BLaER1 (cell line): Measurements from ENCODE around the gene HOXA1.

Experiments
- H3K27ac ChIP-seq: shearing (Covaris generic); formaldehyde crosslinking; 2 replicates; pipeline ENCODE4 v1.8.1; 2022
- H3K27me3 ChIP-seq: shearing (Covaris generic); formaldehyde crosslinking; 2 replicates; pipeline ENCODE4 v1.8.1; 2022
- H3K36me3 ChIP-seq: shearing (Covaris generic); formaldehyde crosslinking; 2 replicates; pipeline ENCODE4 v1.8.1; 2022
- H3K4me1 ChIP-seq: shearing (Covaris generic); formaldehyde crosslinking; 2 replicates; pipeline ENCODE4 v1.8.1; 2022
- H3K4me2 ChIP-seq: shearing (Covaris generic); formaldehyde crosslinking; 2 replicates; pipeline ENCODE4 v1.8.1; 2022
- H3K4me3 ChIP-seq: shearing (Covaris generic); formaldehyde crosslinking; 2 replicates; pipeline ENCODE4 v1.8.1; 2022
- H3K9ac ChIP-seq: shearing (Covaris generic); formaldehyde crosslinking; 2 replicates; pipeline ENCODE4 v1.8.1; 2022
- H3K9me3 ChIP-seq: shearing (Covaris generic); formaldehyde crosslinking; 2 replicates; pipeline ENCODE4 v1.8.1; 2022
- H4K20me1 ChIP-seq: shearing (Covaris generic); formaldehyde crosslinking; 2 replicates; pipeline ENCODE4 v1.8.1; 2022
- Cebpa-rat ChIP-seq: shearing (Covaris generic); IDR thresholded peaks from 2 replicates; pipeline ENCODE4 v1.8.1; 2022

Gene HOXA1

DNA sequence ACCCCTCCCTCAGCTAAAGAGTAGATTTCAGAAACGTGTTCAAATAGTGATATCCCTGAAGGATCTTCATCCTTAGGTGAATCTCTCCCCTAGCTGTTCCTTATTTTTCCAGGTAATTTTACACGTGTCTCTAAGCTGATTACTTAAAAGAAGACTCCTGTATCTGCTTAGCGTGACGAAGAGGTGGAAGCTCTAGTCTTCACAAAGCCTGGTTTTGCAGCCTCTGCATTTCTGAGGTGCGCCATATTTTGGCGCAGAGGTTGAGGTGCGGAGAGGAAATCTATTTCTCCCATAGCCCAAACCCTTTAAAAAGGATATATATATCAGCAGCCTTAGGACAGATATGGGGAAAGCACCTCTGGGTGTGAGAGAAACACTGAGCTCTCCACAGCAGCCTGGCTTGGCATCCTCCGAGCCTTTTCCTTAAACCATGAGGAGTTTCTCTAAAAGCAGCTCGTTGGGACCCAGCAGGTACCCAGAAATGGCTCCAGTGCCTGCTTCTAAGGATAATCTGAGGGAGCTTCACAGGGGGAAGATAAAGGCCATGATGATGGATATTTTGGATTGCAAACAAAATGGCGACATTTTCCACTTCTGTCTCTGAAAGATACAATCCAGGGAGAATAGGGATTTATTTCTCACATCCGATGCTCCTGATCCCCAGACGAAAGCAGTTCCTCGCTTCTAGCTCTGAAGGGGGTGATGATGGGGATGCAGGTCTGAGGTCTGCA, 9.7 kb upstream of the HOXA1 start:
- Histone ChIP-seq H3K27ac (no peak overlapping the region), H3K4me2 (no peak overlapping the region), H3K4me3 (no peak overlapping the region), H3K27me3 (no peaks in the 10 kb centered on the region), H3K36me3 (no peaks in the 10 kb centered on the region), H3K9ac (no peak overlapping the region), H3K9me3 (peaks cover 60% of the 10 kb centered on the region), H4K20me1 (no peaks in the 10 kb centered on the region), H3K4me1 (no peaks in the 10 kb centered on the region)
- no peak for TF ChIP-seq Cebpa-rat

DNA sequence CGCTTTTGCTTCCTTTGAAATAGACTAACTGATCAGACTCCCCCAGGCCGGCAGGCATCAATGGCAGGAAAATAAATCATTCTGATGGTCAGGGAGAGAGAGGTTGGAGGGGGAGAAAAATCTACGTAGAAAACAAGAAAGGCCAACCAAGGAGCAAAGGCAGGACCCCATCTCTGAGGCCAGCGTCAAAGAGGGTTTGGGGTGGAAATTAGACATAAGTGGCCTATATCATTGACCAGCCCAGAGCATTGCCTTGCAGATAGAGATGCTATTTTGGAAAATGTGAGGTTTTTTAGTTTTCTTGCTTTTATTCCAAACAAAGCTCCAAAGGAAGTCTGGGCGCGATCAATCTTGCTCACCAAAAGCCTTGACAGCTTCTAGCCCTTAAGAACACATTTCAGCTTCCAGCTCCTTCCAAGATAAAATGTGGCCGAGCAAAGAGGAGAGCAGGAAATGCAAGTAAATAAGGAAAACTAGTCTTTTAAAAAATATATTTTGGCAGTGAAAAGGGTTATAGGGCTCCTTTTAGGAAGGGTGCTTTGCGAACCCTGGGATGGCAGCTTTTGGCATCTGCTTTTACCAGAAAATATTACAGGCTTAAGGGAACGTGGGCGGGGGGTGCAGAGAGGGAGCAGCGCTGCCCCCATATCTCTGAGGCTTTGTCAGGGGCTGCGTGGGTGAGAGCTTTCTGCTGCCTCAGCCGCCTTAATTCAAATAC, 8.7 kb upstream of the HOXA1 start:
- Histone ChIP-seq H3K9ac (no peak overlapping the region), H3K9me3 (peaks cover 56% of the 10 kb centered on the region), H4K20me1 (no peaks in the 10 kb centered on the region), H3K4me2 (no peak overlapping the region), H3K27ac (no peak overlapping the region), H3K4me1 (no peaks in the 10 kb centered on the region), H3K4me3 (no peak overlapping the region), H3K27me3 (no peaks in the 10 kb centered on the region), H3K36me3 (no peaks in the 10 kb centered on the region)
- no peak for TF ChIP-seq Cebpa-rat

DNA sequence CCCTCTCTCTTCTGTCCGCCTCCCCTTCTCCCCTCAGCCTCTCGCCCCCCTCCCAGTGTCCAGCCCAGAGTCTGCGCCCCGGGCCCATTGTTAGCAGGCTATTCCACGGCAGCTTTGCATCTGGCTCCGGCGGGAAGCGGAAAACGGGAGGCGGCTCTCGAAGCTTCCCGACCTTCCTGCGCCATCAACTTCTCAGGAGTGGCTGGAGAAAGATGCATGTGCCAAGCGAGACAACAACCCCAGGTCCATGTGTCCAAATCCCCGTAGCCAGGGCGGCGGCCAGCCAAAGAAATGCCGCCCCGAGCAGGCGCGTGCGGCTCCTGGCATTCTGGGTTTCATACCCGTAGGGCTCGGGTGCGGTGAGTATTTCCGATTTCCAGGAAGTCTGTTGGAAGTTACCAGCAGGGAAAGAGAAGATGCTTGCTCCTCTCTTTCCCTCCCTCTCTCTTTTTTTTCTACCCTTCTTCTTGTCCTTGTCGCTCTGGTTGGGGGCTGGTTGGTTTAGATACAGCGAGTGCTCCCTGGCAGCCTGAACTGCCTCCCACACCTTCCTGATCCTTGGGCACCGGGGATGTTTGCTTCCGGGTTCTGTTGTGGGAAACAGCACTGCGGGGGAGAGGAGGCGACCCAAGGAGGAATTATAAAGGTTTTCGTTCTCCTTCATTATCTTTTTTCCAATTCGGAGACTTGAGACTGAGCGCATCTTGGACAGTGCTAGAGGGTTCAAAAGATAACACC, 7.9 kb upstream of the HOXA1 start:
- Histone ChIP-seq H3K27ac (no peak overlapping the region), H3K4me2 (no peak overlapping the region), H3K4me3 (no peak overlapping the region), H3K9ac (no peak overlapping the region), H3K36me3 (no peaks in the 10 kb centered on the region), H4K20me1 (no peaks in the 10 kb centered on the region), H3K9me3 (peaks cover 50% of the 10 kb centered on the region), H3K27me3 (peaks cover 6% of the 10 kb centered on the region; the same call in 1 of the 2 replicates), H3K4me1 (no peaks in the 10 kb centered on the region)
- no peak for TF ChIP-seq Cebpa-rat

DNA sequence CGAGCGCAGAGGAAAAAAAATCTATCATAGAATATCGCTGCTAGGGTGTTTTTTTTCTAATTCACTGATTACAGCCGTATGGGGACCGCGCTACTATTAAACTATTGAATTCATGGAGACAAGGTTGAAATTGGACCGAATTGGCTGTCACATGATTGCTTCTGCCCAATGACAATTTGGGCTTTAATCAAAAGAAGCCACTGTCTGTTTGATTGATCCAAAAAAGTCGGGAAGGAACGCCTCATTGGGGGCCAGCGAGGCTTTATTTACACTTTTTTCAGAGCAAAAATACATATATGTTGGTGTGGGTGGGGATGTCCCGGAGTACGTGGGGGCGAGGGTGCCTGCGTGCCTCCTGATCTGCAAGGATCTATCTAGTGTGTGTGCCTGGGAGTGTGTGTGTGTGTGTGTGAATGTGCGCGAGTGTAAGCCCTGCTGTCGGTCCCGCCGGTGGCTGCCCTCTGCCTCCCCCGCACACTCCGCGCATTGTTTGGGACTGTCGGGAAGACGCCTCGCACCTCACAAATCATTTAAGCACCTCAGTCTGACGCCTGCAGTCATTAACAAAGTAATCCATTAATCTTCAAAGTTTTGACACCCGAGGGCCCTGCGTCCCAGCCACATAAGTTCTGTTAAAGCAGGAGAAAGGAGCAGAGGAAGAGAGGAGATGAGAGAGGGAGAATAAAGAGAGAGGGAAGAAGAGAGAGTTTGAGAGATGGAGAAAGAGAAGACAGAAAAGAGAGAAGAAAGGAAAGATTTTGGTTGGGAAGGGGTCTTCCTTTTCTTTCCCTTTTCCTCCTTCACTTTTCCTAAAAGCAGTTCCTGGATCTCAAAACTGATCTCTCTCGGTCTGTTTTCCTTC, 7.0 kb upstream of the HOXA1 start, which contains the start of gene HOXA2:
Gene HOXA2 (minus strand): TSS at position 103 of the 862 bp plus-strand sequence. CDS start 183 bp downstream, outside the sequence.
- no peaks in the 10 kb centered on the region for H4K20me1 ChIP-seq
- no peak within 1 kb of the TSS for H3K9ac ChIP-seq
- no peak within 1 kb of the TSS for H3K4me3 ChIP-seq
- H3K4me2 ChIP-seq = no peak within 1 kb of the TSS
- no peak within 1 kb of the TSS for H3K27ac ChIP-seq
- H3K27me3 ChIP-seq = peaks cover 11% of the 10 kb centered on the region; the same call in 1 of the 2 replicates
- H3K9me3 ChIP-seq = peaks cover 50% of the 10 kb centered on the region
- TF ChIP-seq Cebpa-rat = no peak
- no peaks in the 10 kb centered on the region for H3K4me1 ChIP-seq
- H3K36me3 ChIP-seq = no peaks in the 10 kb centered on the region

DNA sequence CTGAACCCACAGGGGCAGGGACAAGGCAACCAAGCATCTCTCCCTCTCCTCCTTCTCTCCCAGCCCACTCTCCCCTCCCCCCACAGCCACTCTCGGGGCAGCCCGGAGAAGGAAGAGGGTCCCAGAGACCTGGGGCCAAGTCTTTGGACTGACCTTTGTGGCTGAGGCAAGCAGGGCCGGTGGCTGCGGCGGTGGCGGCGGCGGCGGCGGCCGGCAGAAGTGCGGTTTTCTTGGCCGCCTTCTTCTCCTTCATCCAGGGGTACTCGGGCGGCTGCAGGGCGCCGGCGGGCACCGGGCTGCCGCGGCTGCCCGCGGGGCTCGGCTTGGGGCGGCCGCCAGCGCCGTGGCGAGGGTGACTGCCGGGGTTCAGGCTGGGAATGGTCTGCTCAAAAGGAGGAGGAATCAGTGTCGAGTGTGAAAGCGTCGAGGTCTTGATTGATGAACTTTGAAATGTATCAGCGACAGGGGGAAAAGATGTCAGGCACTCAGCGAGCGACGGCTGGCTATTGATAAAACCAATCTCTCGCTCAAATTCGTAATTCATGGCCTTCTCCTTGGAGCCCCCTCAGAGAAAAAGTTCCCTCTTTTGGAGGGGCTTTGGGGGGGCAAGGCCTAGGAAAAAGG, 6.3 kb upstream of the HOXA1 start:
- H3K36me3 ChIP-seq = no peaks in the 10 kb centered on the region
- no peak overlapping the region for H3K9ac ChIP-seq
- no peaks in the 10 kb centered on the region for H3K4me1 ChIP-seq
- H3K27ac ChIP-seq = no peak overlapping the region
- no peaks in the 10 kb centered on the region for H4K20me1 ChIP-seq
- peaks cover 11% of the 10 kb centered on the region; the same call in 1 of the 2 replicates for H3K27me3 ChIP-seq
- TF ChIP-seq Cebpa-rat = no peak
- H3K4me3 ChIP-seq = no peak overlapping the region
- no peak overlapping the region for H3K4me2 ChIP-seq
- peaks cover 50% of the 10 kb centered on the region for H3K9me3 ChIP-seq

DNA sequence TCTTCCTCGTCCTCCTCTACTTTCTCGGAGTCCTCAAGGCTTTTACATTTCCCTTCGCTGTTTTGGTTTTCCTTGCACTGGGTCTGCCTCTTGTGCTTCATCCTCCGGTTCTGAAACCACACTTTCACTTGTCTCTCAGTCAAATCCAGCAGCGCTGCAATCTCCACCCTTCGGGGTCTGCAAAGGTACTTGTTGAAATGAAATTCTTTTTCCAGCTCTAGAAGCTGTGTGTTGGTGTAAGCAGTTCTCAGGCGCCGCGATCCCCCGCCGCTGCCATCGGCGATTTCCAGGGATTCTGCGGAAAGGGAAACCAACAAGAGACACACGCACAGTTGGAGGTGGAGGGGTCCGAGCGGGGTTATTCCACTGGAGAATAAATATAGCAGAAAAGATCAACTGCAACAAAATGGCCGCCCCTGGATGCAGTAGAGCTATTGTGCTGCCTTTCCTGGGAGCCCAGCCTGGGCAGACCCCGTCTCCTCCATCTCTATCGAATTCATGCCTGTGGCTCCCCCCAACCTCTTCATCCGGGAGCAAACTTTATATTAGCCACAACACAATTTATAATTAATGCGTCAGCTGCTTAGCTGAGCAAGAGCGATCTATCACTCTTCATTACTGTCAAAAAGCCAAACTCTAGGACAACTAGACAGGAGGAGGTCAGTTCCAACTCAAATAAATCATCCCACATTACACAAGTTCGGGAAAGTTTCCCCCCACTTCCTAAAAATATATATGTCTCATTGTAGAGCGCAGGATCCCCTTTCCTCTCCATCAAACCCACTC, 5.6 kb upstream of the HOXA1 start:
- no peak for TF ChIP-seq Cebpa-rat
- Histone ChIP-seq H3K27ac (no peak overlapping the region), H3K9ac (no peak overlapping the region), H3K27me3 (peaks cover 11% of the 10 kb centered on the region; the same call in 1 of the 2 replicates), H3K4me3 (no peak overlapping the region), H3K4me1 (no peaks in the 10 kb centered on the region), H3K4me2 (no peak overlapping the region), H4K20me1 (no peaks in the 10 kb centered on the region), H3K9me3 (peaks cover 50% of the 10 kb centered on the region), H3K36me3 (no peaks in the 10 kb centered on the region)

DNA sequence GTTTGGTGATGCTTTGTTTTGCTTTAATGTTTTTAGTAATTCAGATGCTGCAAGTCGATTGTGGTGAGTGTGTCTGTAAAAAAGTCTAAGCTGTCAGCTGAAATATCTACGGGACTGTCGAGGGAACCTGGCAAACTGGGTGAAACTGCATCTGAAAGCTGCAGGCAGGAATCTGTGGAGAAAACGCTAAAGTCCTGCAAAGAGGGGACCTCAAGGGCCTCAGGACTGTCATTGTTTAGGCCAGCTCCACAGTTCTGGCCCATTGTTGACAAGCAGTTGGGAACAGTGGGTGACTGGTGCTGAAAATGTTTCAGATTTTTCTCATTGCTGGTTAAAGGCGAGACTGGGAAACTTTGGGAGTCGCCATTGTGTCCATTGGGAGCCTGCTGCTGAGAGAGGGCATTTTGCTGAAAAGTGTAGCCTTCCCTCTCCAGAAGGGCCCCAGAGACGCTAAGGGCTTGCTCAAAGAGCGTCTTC, 4.9 kb upstream of the HOXA1 start:
- Histone ChIP-seq H3K36me3 (no peaks in the 10 kb centered on the region), H3K9ac (no peak overlapping the region), H3K9me3 (peaks cover 52% of the 10 kb centered on the region)

More for the DNA sequence above, 4.9 kb upstream of the HOXA1 start:
- Histone ChIP-seq H3K4me1 (no peaks in the 10 kb centered on the region), H3K27ac (no peak overlapping the region), H3K27me3 (peaks cover 11% of the 10 kb centered on the region; the same call in 1 of the 2 replicates), H3K4me2 (no peak overlapping the region), H4K20me1 (no peaks in the 10 kb centered on the region), H3K4me3 (no peak overlapping the region)
- no peak for TF ChIP-seq Cebpa-rat
